SH-SY5Y (cell line): Measurements from ENCODE around the gene GTF2H4.

ENCODE experiments used
- GATA2 ChIP-seq: IDR thresholded peaks from 2 replicates; pipeline ENCODE4 v1.6.1; 2011; ENCODE audit warnings: mild to moderate bottlenecking, low read depth, low read length
- GATA3 ChIP-seq: IDR thresholded peaks from 2 replicates; pipeline ENCODE4 v1.6.1; 2011; ENCODE audit warnings: low read depth, mild to moderate bottlenecking, low read length, moderate library complexity

DNA sequence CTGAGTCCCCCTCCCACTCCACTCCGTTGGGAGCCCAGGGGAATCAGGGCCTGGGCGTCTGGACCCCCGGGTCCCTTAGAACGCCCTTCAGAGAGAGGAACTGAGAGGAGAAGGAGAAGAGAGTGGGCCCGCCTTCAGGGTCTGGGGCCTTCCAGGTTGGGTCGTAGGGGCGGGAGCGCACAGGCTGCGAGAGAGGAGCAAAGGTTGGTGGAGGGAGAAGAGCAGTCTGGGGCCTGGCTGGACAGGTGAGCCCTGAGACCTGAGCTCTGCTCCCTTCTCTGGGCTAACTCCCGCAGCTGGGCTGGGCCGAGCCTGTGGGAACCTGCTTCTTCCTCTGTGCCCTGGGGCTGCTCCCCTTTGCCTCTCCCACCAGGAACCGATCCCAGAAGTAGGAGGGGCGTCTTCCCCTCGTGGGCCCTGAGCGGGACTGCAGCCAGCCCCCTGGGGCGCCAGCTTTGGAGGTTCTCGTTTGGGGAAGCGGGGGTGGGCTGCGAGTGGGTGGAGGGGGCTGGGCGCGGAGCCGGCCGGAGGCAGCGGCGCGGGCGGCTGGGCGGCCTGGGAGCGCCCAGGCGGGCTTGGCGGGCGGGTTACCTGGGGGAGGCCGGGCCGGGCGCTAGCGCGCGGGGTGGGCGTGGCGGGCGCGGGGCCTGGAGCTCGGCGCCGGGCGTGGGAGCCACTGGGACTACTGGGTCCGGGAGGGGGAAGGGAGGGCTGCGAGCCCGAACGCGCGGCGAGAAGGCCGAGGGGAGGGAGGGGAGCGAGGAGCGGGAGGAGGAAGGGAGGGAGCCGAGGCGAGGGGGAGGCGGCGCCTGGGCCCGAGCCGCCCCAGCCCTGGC is 24.1 kb upstream of the GTF2H4 start, which contains the start of gene DDR1:
- TF ChIP-seq GATA3 (no peak), GATA2 (no peak)
